Activated T-helper 17 cell treated with anti-CD3 and anti-CD28 coated beads, Interleukin-2, amount 50 U/mL, for 72 hours (primary cell): ENCODE results near the gene UPP2. TPM values are rescaled to one million over a fixed set of nuclear protein-coding genes. Genes with fewer than 3 reads are reported as not detected.

Experiments used
- ATAC-seq: fragments of 150-1000 bp; cut with Tn5 transposase; replicated peaks from 2 replicates; pipeline ENCODE4 v1.10.0; 2021; ENCODE audit warnings: mild to moderate bottlenecking, moderate library complexity
- H3K27ac Mint-ChIP-seq: one replicate; pipeline ENCODE4 v1.8.0; 2022; ENCODE audit warnings: mixed read lengths
- H3K27me3 Mint-ChIP-seq: one replicate; pipeline ENCODE4 v1.8.0; 2022; ENCODE audit warnings: mixed read lengths
- H3K36me3 Mint-ChIP-seq: one replicate; pipeline ENCODE4 v1.8.0; 2022; ENCODE audit warnings: low read depth, mild to moderate bottlenecking, mixed read lengths
- H3K4me1 Mint-ChIP-seq: one replicate; pipeline ENCODE4 v1.8.0; 2022; ENCODE audit warnings: mixed read lengths
- H3K4me3 Mint-ChIP-seq: one replicate; pipeline ENCODE4 v1.8.0; 2022; ENCODE audit warnings: mild to moderate bottlenecking, mixed read lengths
- H3K9me3 Mint-ChIP-seq: one replicate; pipeline ENCODE4 v1.8.0; 2022; ENCODE audit warnings: mixed read lengths
- total RNA-seq, 2 donors: library from RNA; stranded (reverse); gene quantifications; one replicate each; pipeline ENCODE4 v1.2.3, GENCODE V29; 2022

The UPP2 gene
- total RNA-seq, 2 donors from 2014 or later, result not detected

- no peak for ATAC-seq
- Mint-ChIP-seq H3K36me3 (no peaks in the 10 kb centered on the region), H3K4me1 (no peaks in the 10 kb centered on the region), H3K9me3 (no peaks in the 10 kb centered on the region), H3K27ac (no peak overlapping the region), H3K4me3 (no peak overlapping the region), H3K27me3 (peaks cover 28% of the 10 kb centered on the region)
These were observed 82.3 kb downstream of the UPP2 start for GRCh38 chr2:158184001-158184400.

- Mint-ChIP-seq H3K36me3 (no peaks in the 10 kb centered on the region), H3K27ac (no peak overlapping the region), H3K4me3 (no peak overlapping the region), H3K9me3 (no peaks in the 10 kb centered on the region), H3K4me1 (peaks cover 3% of the 10 kb centered on the region), H3K27me3 (peaks cover 31% of the 10 kb centered on the region)
- ATAC-seq, result peak; percentile 33
These were observed 83.1 kb downstream of the UPP2 start for GRCh38 chr2:158184556-158185343.

Other genes with a start within 250 kb of the UPP2 start
- gene ACVR1, start 225.5 kb upstream of the UPP2 start, total RNA-seq, result 10 to 100 TPM; 22.7 to 27.5 TPM